ENCODE results near the gene MT4. TPM values are rescaled to one million over a fixed set of nuclear protein-coding genes. Genes with fewer than 3 reads are reported as not detected.

MT4 gene
- polyA plus RNA-seq, 2 of the 4 experiments (the other 2 are of a cell fraction), result not detected

DNA sequence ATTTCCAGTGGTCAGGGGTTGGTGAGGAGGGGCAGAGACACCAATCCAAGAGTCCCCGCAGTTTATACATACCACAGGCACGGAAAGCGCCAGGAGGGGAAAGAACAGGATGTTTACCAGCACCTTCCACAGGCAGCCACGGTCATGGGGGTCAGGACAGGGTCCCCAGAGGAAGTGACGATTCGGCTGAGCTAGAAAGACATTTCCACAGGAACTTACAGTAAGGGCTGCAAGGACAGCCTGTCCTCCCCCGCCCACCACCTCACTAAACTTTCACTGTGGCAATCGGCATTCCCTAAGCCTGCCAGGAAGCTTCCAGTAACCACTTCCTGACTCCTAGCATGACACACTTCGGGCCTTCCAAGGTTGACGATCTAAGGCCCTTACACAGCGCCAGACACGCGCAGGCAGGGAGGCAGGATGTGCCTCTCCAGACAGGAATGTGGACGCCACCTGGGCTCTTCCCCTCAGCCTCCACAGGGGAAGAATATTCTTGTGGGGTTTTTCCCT lies 42.3 kb downstream of the MT4 start (continued):
- TF ChIP-seq RARB (CRISPR knock-in tag; IDR thresholded peaks at IDR 0.05) (peak; percentile 31; the same call in 1 of the 2 replicates), PHF8 (IDR thresholded peaks at IDR 0.05; ENCODE audit: borderline replicate concordance, low read depth) (no peak), HOXB5 (CRISPR knock-in tag; IDR thresholded peaks at IDR 0.05) (no peak), CEBPB (IDR thresholded peaks at IDR 0.05) (no peak; a peak in 1 of 4 replicates), FOSL2 (IDR thresholded peaks at IDR 0.05) (no peak), FOSL2 (CRISPR knock-in tag; IDR thresholded peaks at IDR 0.05) (peak; percentile 66), EHMT2 (IDR thresholded peaks at IDR 0.05; ENCODE audit: low read depth) (no peak), RFX5 (IDR thresholded peaks at IDR 0.05) (no peak), JUNB (IDR thresholded peaks at IDR 0.05) (no peak), CBX8 (IDR thresholded peaks at IDR 0.05) (no peak), MAFK (IDR thresholded peaks at IDR 0.05; ENCODE audit: partially characterized antibody) (no peak), ESRRA (IDR thresholded peaks at IDR 0.05; ENCODE audit: borderline replicate concordance, low read length) (no peak), FOXS1 (CRISPR knock-in tag; IDR thresholded peaks at IDR 0.05) (no peak), KDM5A (IDR thresholded peaks at IDR 0.05) (no peak), ZFP36 (IDR thresholded peaks at IDR 0.05; ENCODE audit: borderline replicate concordance, partially characterized antibody) (no peak), POLR2AphosphoS2 (conservative IDR thresholded peaks at IDR 0.05; ENCODE audit: low read length) (no peak), RAD21 (conservative IDR thresholded peaks at IDR 0.05 in 1 of 2, IDR thresholded peaks at IDR 0.05 in 1 of 2) (no peak), CBX2 (IDR thresholded peaks at IDR 0.05; ENCODE audit: borderline replicate concordance, low read depth) (no peak), SREBF2 (IDR thresholded peaks at IDR 0.05) (no peak), ZSCAN20 (CRISPR knock-in tag; IDR thresholded peaks at IDR 0.05) (no peak), ZC3H11A (IDR thresholded peaks at IDR 0.05) (no peak), EP300 (IDR thresholded peaks at IDR 0.05) (no peak), NPAS2 (CRISPR knock-in tag; IDR thresholded peaks at IDR 0.05; ENCODE audit: borderline replicate concordance) (no peak), RNF2 (IDR thresholded peaks at IDR 0.05; ENCODE audit: borderline replicate concordance, low read depth) (no peak), HEYL (CRISPR knock-in tag; IDR thresholded peaks at IDR 0.05) (no peak), NFE2L2 (conservative IDR thresholded peaks at IDR 0.05; ENCODE audit: low read length) (no peak), MYC (IDR thresholded peaks at IDR 0.05; ENCODE audit: borderline replicate concordance, low read length) (no peak), MAZ (IDR thresholded peaks at IDR 0.05; ENCODE audit: borderline replicate concordance, low read depth, low read length) (no peak), TP53 (CRISPR knock-in tag; IDR thresholded peaks at IDR 0.05) (peak; percentile 70; the same call in 1 of the 2 replicates), HOXA7 (CRISPR knock-in tag; IDR thresholded peaks at IDR 0.05) (no peak), RCOR1 (IDR thresholded peaks at IDR 0.05; ENCODE audit: low read depth, low read length) (no peak), BHLHE40 (IDR thresholded peaks at IDR 0.05; ENCODE audit: low read depth, low read length) (no peak), POLR2A (IDR thresholded peaks at IDR 0.05; ENCODE audit: low read length) (no peak), CHD4 (IDR thresholded peaks at IDR 0.05; ENCODE audit: borderline replicate concordance) (no peak), SMC3 (IDR thresholded peaks at IDR 0.05) (no peak), ZNF302 (CRISPR knock-in tag; IDR thresholded peaks at IDR 0.05) (no peak), EHF (CRISPR knock-in tag; IDR thresholded peaks at IDR 0.05) (no peak), NR3C1 (IDR thresholded peaks at IDR 0.05) (0 out of 3 replicates have a peak, but pooled peaks have one; percentile 83)
- TF ChIP-seq, protein P1, sequence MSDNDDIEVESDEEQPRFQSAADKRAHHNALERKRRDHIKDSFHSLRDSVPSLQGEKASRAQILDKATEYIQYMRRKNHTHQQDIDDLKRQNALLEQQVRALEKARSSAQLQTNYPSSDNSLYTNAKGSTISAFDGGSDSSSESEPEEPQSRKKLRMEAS (IDR thresholded peaks at IDR 0.05), result peak; percentile 61
- TF ChIP-seq, protein P2, sequence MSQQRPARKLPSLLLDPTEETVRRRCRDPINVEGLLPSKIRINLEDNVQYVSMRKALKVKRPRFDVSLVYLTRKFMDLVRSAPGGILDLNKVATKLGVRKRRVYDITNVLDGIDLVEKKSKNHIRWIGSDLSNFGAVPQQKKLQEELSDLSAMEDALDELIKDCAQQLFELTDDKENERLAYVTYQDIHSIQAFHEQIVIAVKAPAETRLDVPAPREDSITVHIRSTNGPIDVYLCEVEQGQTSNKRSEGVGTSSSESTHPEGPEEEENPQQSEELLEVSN (IDR thresholded peaks at IDR 0.05; ENCODE audit: borderline replicate concordance, low read depth), result peak; percentile 72; the same call in 1 of the 2 replicates
- TF ChIP-seq, protein P3, sequence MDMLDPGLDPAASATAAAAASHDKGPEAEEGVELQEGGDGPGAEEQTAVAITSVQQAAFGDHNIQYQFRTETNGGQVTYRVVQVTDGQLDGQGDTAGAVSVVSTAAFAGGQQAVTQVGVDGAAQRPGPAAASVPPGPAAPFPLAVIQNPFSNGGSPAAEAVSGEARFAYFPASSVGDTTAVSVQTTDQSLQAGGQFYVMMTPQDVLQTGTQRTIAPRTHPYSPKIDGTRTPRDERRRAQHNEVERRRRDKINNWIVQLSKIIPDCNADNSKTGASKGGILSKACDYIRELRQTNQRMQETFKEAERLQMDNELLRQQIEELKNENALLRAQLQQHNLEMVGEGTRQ (IDR thresholded peaks at IDR 0.05), result no peak
- TF ChIP-seq, protein P4, sequence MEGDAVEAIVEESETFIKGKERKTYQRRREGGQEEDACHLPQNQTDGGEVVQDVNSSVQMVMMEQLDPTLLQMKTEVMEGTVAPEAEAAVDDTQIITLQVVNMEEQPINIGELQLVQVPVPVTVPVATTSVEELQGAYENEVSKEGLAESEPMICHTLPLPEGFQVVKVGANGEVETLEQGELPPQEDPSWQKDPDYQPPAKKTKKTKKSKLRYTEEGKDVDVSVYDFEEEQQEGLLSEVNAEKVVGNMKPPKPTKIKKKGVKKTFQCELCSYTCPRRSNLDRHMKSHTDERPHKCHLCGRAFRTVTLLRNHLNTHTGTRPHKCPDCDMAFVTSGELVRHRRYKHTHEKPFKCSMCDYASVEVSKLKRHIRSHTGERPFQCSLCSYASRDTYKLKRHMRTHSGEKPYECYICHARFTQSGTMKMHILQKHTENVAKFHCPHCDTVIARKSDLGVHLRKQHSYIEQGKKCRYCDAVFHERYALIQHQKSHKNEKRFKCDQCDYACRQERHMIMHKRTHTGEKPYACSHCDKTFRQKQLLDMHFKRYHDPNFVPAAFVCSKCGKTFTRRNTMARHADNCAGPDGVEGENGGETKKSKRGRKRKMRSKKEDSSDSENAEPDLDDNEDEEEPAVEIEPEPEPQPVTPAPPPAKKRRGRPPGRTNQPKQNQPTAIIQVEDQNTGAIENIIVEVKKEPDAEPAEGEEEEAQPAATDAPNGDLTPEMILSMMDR (IDR thresholded peaks at IDR 0.05), result no peak
- TF ChIP-seq, protein P5, sequence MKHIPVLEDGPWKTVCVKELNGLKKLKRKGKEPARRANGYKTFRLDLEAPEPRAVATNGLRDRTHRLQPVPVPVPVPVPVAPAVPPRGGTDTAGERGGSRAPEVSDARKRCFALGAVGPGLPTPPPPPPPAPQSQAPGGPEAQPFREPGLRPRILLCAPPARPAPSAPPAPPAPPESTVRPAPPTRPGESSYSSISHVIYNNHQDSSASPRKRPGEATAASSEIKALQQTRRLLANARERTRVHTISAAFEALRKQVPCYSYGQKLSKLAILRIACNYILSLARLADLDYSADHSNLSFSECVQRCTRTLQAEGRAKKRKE (CRISPR knock-in tag; IDR thresholded peaks at IDR 0.05; ENCODE audit: low read depth), result peak; percentile 67; the same call in 1 of the 2 replicates
- TF ChIP-seq, protein P6, sequence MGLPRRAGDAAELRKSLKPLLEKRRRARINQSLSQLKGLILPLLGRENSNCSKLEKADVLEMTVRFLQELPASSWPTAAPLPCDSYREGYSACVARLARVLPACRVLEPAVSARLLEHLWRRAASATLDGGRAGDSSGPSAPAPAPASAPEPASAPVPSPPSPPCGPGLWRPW (IDR thresholded peaks at IDR 0.05), result no peak

Measured in A549 (cell line).